ENCODE data around the gene OR1S1.

OR1S1 gene

GRCh38 chr11:58204042-58204441 lies 8.5 kb upstream of the OR1S1 start, which contains the start of gene OR1S2:
TSS of gene OR1S2 (minus strand) at chr11:58204142. CDS start at chr11:58204142, 0 bp downstream.
- no peak for TF ChIP-seq EZH2phosphoT487 (IDR thresholded peaks at IDR 0.05; ENCODE audit: borderline replicate concordance, low read length)
- no peak for TF ChIP-seq CTCF (IDR thresholded peaks at IDR 0.05; ENCODE audit: low read depth, low read length, poor library complexity, severe bottlenecking)
- no peaks in the 10 kb centered on the region for H3K9me3 ChIP-seq (ENCODE audit: control insufficient read depth, insufficient read depth, low read length)
- H3K4me3 ChIP-seq (ENCODE audit: low read length) = no peak within 1 kb of the TSS
- H3K27me3 ChIP-seq (ENCODE audit: control insufficient read depth, low read length) = no peaks in the 10 kb centered on the region
- H3K79me2 ChIP-seq (ENCODE audit: control insufficient read depth, low read length) = no peaks in the 10 kb centered on the region
- no peak within 1 kb of the TSS for H3K4me2 ChIP-seq (ENCODE audit: low read length)
- no peaks in the 10 kb centered on the region for H3F3A ChIP-seq (ENCODE audit: control insufficient read depth, insufficient read depth)
- no peaks in the 10 kb centered on the region for H3K4me1 ChIP-seq (ENCODE audit: control insufficient read depth, low read length)
- H3K9me2 ChIP-seq (replicated peaks; ENCODE audit: control insufficient read depth, low read length) = no peaks in the 10 kb centered on the region
- H3K27ac ChIP-seq (ENCODE audit: low read depth, low read length) = no peak within 1 kb of the TSS
- H4K20me1 ChIP-seq (ENCODE audit: control insufficient read depth, insufficient read depth, low read depth, low read length) = no peaks in the 10 kb centered on the region
- no peaks in the 10 kb centered on the region for H3K36me3 ChIP-seq (ENCODE audit: control insufficient read depth, low read length)

GRCh38 chr11:58216476-58216875 lies 4.0 kb downstream of the OR1S1 start:
- Histone ChIP-seq H4K20me1 (ENCODE audit: control insufficient read depth, insufficient read depth, low read depth, low read length) (no peaks in the 10 kb centered on the region), H3K27me3 (ENCODE audit: control insufficient read depth, low read length) (no peaks in the 10 kb centered on the region), H3K4me1 (ENCODE audit: control insufficient read depth, low read length) (no peaks in the 10 kb centered on the region), H3K9me2 (replicated peaks; ENCODE audit: control insufficient read depth, low read length) (no peaks in the 10 kb centered on the region), H3K79me2 (ENCODE audit: control insufficient read depth, low read length) (no peaks in the 10 kb centered on the region), H3K36me3 (ENCODE audit: control insufficient read depth, low read length) (no peaks in the 10 kb centered on the region), H3K4me3 (ENCODE audit: low read length) (no peak overlapping the region), H3K9me3 (ENCODE audit: control insufficient read depth, insufficient read depth, low read length) (no peaks in the 10 kb centered on the region), H3K4me2 (ENCODE audit: low read length) (no peak overlapping the region), H3K27ac (ENCODE audit: low read depth, low read length) (no peak overlapping the region), H3F3A (ENCODE audit: control insufficient read depth, insufficient read depth) (no peaks in the 10 kb centered on the region)
- no peak for TF ChIP-seq CTCF (IDR thresholded peaks at IDR 0.05; ENCODE audit: low read depth, low read length, poor library complexity, severe bottlenecking)
- no peak for TF ChIP-seq EZH2phosphoT487 (IDR thresholded peaks at IDR 0.05; ENCODE audit: borderline replicate concordance, low read length)

- H3F3A ChIP-seq (ENCODE audit: control insufficient read depth, insufficient read depth) = no peaks in the 10 kb centered on the region
- H3K4me3 ChIP-seq (ENCODE audit: low read length) = no peak overlapping the region
- no peak overlapping the region for H3K4me2 ChIP-seq (ENCODE audit: low read length)
- no peaks in the 10 kb centered on the region for H3K27me3 ChIP-seq (ENCODE audit: control insufficient read depth, low read length)
- no peaks in the 10 kb centered on the region for H3K4me1 ChIP-seq (ENCODE audit: control insufficient read depth, low read length)
- H3K9me3 ChIP-seq (ENCODE audit: control insufficient read depth, insufficient read depth, low read length) = no peaks in the 10 kb centered on the region
- H3K36me3 ChIP-seq (ENCODE audit: control insufficient read depth, low read length) = no peaks in the 10 kb centered on the region
- H3K27ac ChIP-seq (ENCODE audit: low read depth, low read length) = no peak overlapping the region
- no peaks in the 10 kb centered on the region for H4K20me1 ChIP-seq (ENCODE audit: control insufficient read depth, insufficient read depth, low read depth, low read length)
- TF ChIP-seq EZH2phosphoT487 (IDR thresholded peaks at IDR 0.05; ENCODE audit: borderline replicate concordance, low read length) = no peak
- TF ChIP-seq CTCF (IDR thresholded peaks at IDR 0.05; ENCODE audit: low read depth, low read length, poor library complexity, severe bottlenecking) = no peak
- no peaks in the 10 kb centered on the region for H3K9me2 ChIP-seq (replicated peaks; ENCODE audit: control insufficient read depth, low read length)
- H3K79me2 ChIP-seq (ENCODE audit: control insufficient read depth, low read length) = no peaks in the 10 kb centered on the region
Observed at GRCh38 chr11:58222721-58223120, 10.2 kb downstream of the OR1S1 start.

Measured in DOHH2 (cell line).